ENCODE results near the gene SMPX.

- TF ChIP-seq RARB (CRISPR knock-in tag; IDR thresholded peaks at IDR 0.05) (no peak), CREB5 (CRISPR knock-in tag; IDR thresholded peaks at IDR 0.05; ENCODE audit: low read depth) (no peak), ZNF8 (CRISPR knock-in tag; IDR thresholded peaks at IDR 0.05) (no peak), ZNF565 (CRISPR knock-in tag; conservative IDR thresholded peaks at IDR 0.05; ENCODE audit: low read depth) (no peak), ZFP30 (CRISPR knock-in tag; IDR thresholded peaks at IDR 0.05) (no peak), CSDC2 (CRISPR knock-in tag; IDR thresholded peaks at IDR 0.05) (no peak), ZFP3 (CRISPR knock-in tag; IDR thresholded peaks at IDR 0.05) (no peak), ARNTL (CRISPR knock-in tag; IDR thresholded peaks at IDR 0.05; ENCODE audit: borderline replicate concordance, low read depth) (no peak), BACH2 (CRISPR knock-in tag; IDR thresholded peaks at IDR 0.05; ENCODE audit: borderline replicate concordance) (no peak), OSR1 (CRISPR knock-in tag; IDR thresholded peaks at IDR 0.05) (no peak), POU6F1 (CRISPR knock-in tag; IDR thresholded peaks at IDR 0.05; ENCODE audit: borderline replicate concordance, low read depth) (no peak)
- TF ChIP-seq, protein P1, sequence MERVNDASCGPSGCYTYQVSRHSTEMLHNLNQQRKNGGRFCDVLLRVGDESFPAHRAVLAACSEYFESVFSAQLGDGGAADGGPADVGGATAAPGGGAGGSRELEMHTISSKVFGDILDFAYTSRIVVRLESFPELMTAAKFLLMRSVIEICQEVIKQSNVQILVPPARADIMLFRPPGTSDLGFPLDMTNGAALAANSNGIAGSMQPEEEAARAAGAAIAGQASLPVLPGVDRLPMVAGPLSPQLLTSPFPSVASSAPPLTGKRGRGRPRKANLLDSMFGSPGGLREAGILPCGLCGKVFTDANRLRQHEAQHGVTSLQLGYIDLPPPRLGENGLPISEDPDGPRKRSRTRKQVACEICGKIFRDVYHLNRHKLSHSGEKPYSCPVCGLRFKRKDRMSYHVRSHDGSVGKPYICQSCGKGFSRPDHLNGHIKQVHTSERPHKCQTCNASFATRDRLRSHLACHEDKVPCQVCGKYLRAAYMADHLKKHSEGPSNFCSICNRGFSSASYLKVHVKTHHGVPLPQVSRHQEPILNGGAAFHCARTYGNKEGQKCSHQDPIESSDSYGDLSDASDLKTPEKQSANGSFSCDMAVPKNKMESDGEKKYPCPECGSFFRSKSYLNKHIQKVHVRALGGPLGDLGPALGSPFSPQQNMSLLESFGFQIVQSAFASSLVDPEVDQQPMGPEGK (CRISPR knock-in tag; IDR thresholded peaks at IDR 0.05; ENCODE audit: borderline replicate concordance), result no peak
Measured at GRCh38 chrX:21657318-21658151, 100.4 kb downstream of the SMPX start.
